Ishikawa (cell line): ENCODE data around the gene DPY30.

Experiments
- CREB1 ChIP-seq: IDR thresholded peaks from 2 replicates; pipeline ENCODE4 v1.6.1; 2012; ENCODE audit warnings: low read depth
- EGR1 ChIP-seq: IDR thresholded peaks from 2 replicates; pipeline ENCODE4 v1.6.1; 2012
- EP300 ChIP-seq: IDR thresholded peaks from 2 replicates; pipeline ENCODE4 v1.6.1; 2012; ENCODE audit warnings: borderline replicate concordance
- FOXM1 ChIP-seq: IDR thresholded peaks from 2 replicates; pipeline ENCODE4 v1.6.1; 2012; ENCODE audit warnings: low read depth, borderline replicate concordance
- RAD21 ChIP-seq: IDR thresholded peaks from 2 replicates; pipeline ENCODE4 v1.6.1; 2012; ENCODE audit warnings: low read depth
- TAF1 ChIP-seq: IDR thresholded peaks from 2 replicates; pipeline ENCODE4 v1.6.1; 2012; ENCODE audit warnings: low read depth, mild to moderate bottlenecking
- TEAD4 ChIP-seq: IDR thresholded peaks from 2 replicates; pipeline ENCODE4 v1.6.1; 2012
- TF ChIP-seq, protein P1 (sequence below): IDR thresholded peaks from 2 replicates; pipeline ENCODE4 v1.6.1; 2012; ENCODE audit warnings: low read depth, mild to moderate bottlenecking

DNA sequence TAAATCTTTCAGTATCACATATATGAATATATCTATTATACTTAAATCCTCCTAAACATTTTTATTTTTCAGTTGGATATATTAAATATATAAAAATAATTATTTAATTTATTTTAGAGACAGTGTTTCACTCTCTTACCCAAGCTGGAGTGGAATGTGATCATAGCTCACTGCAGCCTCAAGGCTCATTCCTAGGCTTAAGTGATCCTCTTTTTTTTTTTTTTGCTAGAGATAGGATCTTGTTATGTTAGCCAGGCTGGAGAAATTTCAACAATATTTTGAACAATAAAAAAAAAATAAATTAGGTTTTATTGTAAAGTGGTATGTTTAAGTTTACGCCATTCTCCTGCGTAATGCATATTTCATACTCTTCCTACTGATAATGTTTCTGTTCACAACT lies 27.9 kb upstream of the DPY30 start:
- TF ChIP-seq RAD21 = no peak
- no peak for TF ChIP-seq CREB1
- no peak for TF ChIP-seq TAF1
- TF ChIP-seq EGR1 = no peak
- no peak for TF ChIP-seq TEAD4
- no peak for TF ChIP-seq EP300
- TF ChIP-seq, protein P1, sequence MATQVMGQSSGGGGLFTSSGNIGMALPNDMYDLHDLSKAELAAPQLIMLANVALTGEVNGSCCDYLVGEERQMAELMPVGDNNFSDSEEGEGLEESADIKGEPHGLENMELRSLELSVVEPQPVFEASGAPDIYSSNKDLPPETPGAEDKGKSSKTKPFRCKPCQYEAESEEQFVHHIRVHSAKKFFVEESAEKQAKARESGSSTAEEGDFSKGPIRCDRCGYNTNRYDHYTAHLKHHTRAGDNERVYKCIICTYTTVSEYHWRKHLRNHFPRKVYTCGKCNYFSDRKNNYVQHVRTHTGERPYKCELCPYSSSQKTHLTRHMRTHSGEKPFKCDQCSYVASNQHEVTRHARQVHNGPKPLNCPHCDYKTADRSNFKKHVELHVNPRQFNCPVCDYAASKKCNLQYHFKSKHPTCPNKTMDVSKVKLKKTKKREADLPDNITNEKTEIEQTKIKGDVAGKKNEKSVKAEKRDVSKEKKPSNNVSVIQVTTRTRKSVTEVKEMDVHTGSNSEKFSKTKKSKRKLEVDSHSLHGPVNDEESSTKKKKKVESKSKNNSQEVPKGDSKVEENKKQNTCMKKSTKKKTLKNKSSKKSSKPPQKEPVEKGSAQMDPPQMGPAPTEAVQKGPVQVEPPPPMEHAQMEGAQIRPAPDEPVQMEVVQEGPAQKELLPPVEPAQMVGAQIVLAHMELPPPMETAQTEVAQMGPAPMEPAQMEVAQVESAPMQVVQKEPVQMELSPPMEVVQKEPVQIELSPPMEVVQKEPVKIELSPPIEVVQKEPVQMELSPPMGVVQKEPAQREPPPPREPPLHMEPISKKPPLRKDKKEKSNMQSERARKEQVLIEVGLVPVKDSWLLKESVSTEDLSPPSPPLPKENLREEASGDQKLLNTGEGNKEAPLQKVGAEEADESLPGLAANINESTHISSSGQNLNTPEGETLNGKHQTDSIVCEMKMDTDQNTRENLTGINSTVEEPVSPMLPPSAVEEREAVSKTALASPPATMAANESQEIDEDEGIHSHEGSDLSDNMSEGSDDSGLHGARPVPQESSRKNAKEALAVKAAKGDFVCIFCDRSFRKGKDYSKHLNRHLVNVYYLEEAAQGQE = no peak
- no peak for TF ChIP-seq FOXM1
